ENCODE data around the gene INTS7.
"Not testable (repeated sequence)": the region's sequence is repeated elsewhere in the genome, so short reads cannot be mapped to it uniquely, and the experiment has no call there.

Gene INTS7

GRCh38 chr1:211947396-211948295 is 87.7 kb downstream of the INTS7 start:
- no peak overlapping the region for H3K4me3 Mint-ChIP-seq

GRCh38 chr1:211944733-211945500 is 90.4 kb downstream of the INTS7 start:
- Mint-ChIP-seq H3K4me3 (no peak overlapping the region), H3K27me3 (no peaks in the 10 kb centered on the region), H3K27ac (peak overlapping the region; percentile 42), H3K9me3 (no peaks in the 10 kb centered on the region), H3K36me3 (peaks cover 0 to 6% of the 10 kb centered on the region in 2 donors), H3K4me1 (peaks cover 3 to 19% of the 10 kb centered on the region in 2 donors)
- ATAC-seq (replicated peaks) (no peak), DNase-seq (no peak)

More at GRCh38 chr1:211947396-211948295, 87.7 kb downstream of the INTS7 start:
- Mint-ChIP-seq H3K27ac (no peak overlapping the region), H3K9me3 (no peaks in the 10 kb centered on the region), H3K27me3 (no peaks in the 10 kb centered on the region), H3K4me1 (peaks cover 5 to 12% of the 10 kb centered on the region in 2 donors), H3K36me3 (peaks cover 0 to 8% of the 10 kb centered on the region in 2 donors)
- ATAC-seq (replicated peaks) (no peak), DNase-seq (no peak)

GRCh38 chr1:211942583-211942982 is 92.8 kb downstream of the INTS7 start:
- H3K27ac Mint-ChIP-seq, result no peak overlapping the region
- ATAC-seq (replicated peaks), result no peak
- no peaks in the 10 kb centered on the region for H3K27me3 Mint-ChIP-seq
- H3K9me3 Mint-ChIP-seq, result no peaks in the 10 kb centered on the region
- no peak overlapping the region for H3K4me3 Mint-ChIP-seq
- no peak for DNase-seq
- peaks cover 0 to 6% of the 10 kb centered on the region in 2 donors for H3K36me3 Mint-ChIP-seq
- peaks cover 3 to 31% of the 10 kb centered on the region in 2 donors for H3K4me1 Mint-ChIP-seq

- Mint-ChIP-seq H3K27me3 (no peaks in the 10 kb centered on the region), H3K4me3 (no peak overlapping the region)
- ATAC-seq (replicated peaks), result peak; percentile 86 to 90
These were observed 95.4 kb downstream of the INTS7 start for GRCh38 chr1:211939876-211940468.

GRCh38 chr1:211938561-211938997 is 96.8 kb downstream of the INTS7 start:
- Mint-ChIP-seq H3K36me3 (peaks cover 0 to 4% of the 10 kb centered on the region in 2 donors), H3K9me3 (no peaks in the 10 kb centered on the region), H3K4me3 (peak overlapping the region in 1 of 2 donors; percentile 22), H3K27ac (no peak overlapping the region), H3K27me3 (no peaks in the 10 kb centered on the region), H3K4me1 (peaks cover 17 to 63% of the 10 kb centered on the region in 2 donors)
- ATAC-seq (replicated peaks) (no peak), DNase-seq (no peak)

More at GRCh38 chr1:211939876-211940468, 95.4 kb downstream of the INTS7 start:
- H3K27ac Mint-ChIP-seq, result peak overlapping the region; percentile 22
- peaks cover 0 to 6% of the 10 kb centered on the region in 2 donors for H3K36me3 Mint-ChIP-seq
- peak; percentile 78 for DNase-seq
- H3K4me1 Mint-ChIP-seq, result peaks cover 13 to 50% of the 10 kb centered on the region in 2 donors
- H3K9me3 Mint-ChIP-seq, result no peaks in the 10 kb centered on the region

- not testable (repeated sequence) for H3K27ac Mint-ChIP-seq; H3K27me3 Mint-ChIP-seq; H3K4me3 Mint-ChIP-seq; DNase-seq; ATAC-seq (replicated peaks); H3K36me3 Mint-ChIP-seq; H3K9me3 Mint-ChIP-seq
- H3K4me1 Mint-ChIP-seq, result peaks cover 27 to 67% of the 10 kb centered on the region in 2 donors
These were observed 97.9 kb downstream of the INTS7 start for GRCh38 chr1:211937422-211937821.

GRCh38 chr1:211935448-211935970 is 99.8 kb downstream of the INTS7 start:
- Mint-ChIP-seq H3K4me3 (peak overlapping the region; percentile 61 to 64), H3K27me3 (peaks cover 4 to 5% of the 10 kb centered on the region in 2 donors), H3K9me3 (no peaks in the 10 kb centered on the region), H3K27ac (peak overlapping the region; percentile 63), H3K36me3 (no peaks in the 10 kb centered on the region), H3K4me1 (peaks cover 29 to 70% of the 10 kb centered on the region in 2 donors)
- ATAC-seq (replicated peaks) (peak; percentile 90 to 91), DNase-seq (peak; percentile 85)

GRCh38 chr1:211933946-211934714 is 101.2 kb downstream of the INTS7 start:
- peaks cover 26 to 57% of the 10 kb centered on the region in 2 donors for H3K4me1 Mint-ChIP-seq
- H3K27ac Mint-ChIP-seq, result no peak overlapping the region
- H3K27me3 Mint-ChIP-seq, result peaks cover 4 to 5% of the 10 kb centered on the region in 2 donors
- no peaks in the 10 kb centered on the region for H3K36me3 Mint-ChIP-seq
- no peak for DNase-seq
- H3K4me3 Mint-ChIP-seq, result no peak overlapping the region
- H3K9me3 Mint-ChIP-seq, result no peaks in the 10 kb centered on the region
- ATAC-seq (replicated peaks), result no peak

- Mint-ChIP-seq H3K27me3 (peaks cover 4 to 5% of the 10 kb centered on the region in 2 donors), H3K4me1 (peaks cover 26 to 52% of the 10 kb centered on the region in 2 donors), H3K27ac (no peak overlapping the region), H3K36me3 (no peaks in the 10 kb centered on the region), H3K9me3 (no peaks in the 10 kb centered on the region), H3K4me3 (no peak overlapping the region)
- ATAC-seq (replicated peaks) (no peak), DNase-seq (no peak)
These were observed 102.5 kb downstream of the INTS7 start for GRCh38 chr1:211932933-211933254.

- peaks cover 4 to 5% of the 10 kb centered on the region in 2 donors for H3K27me3 Mint-ChIP-seq
- no peak for ATAC-seq (replicated peaks)
- no peaks in the 10 kb centered on the region for H3K36me3 Mint-ChIP-seq
- no peak overlapping the region for H3K27ac Mint-ChIP-seq
- H3K9me3 Mint-ChIP-seq, result no peaks in the 10 kb centered on the region
- no peak for DNase-seq
- H3K4me3 Mint-ChIP-seq, result no peak overlapping the region
- peaks cover 26 to 52% of the 10 kb centered on the region in 2 donors for H3K4me1 Mint-ChIP-seq
These were observed 103.0 kb downstream of the INTS7 start for GRCh38 chr1:211932231-211932932.

GRCh38 chr1:211929683-211930082 is 105.7 kb downstream of the INTS7 start:
- Mint-ChIP-seq H3K36me3 (no peaks in the 10 kb centered on the region), H3K4me1 (peaks cover 16 to 31% of the 10 kb centered on the region in 2 donors), H3K27ac (no peak overlapping the region), H3K9me3 (no peaks in the 10 kb centered on the region), H3K4me3 (no peak overlapping the region), H3K27me3 (peaks cover 4 to 5% of the 10 kb centered on the region in 2 donors)
- ATAC-seq (replicated peaks), result no peak
- DNase-seq, result no peak

GRCh38 chr1:211928993-211929637 is 106.2 kb downstream of the INTS7 start:
- H3K36me3 Mint-ChIP-seq, result no peaks in the 10 kb centered on the region
- no peaks in the 10 kb centered on the region for H3K9me3 Mint-ChIP-seq
- no peak overlapping the region for H3K4me3 Mint-ChIP-seq
- peaks cover 4 to 5% of the 10 kb centered on the region in 2 donors for H3K27me3 Mint-ChIP-seq
- DNase-seq (no peak), ATAC-seq (replicated peaks) (no peak)
- no peak overlapping the region for H3K27ac Mint-ChIP-seq
- H3K4me1 Mint-ChIP-seq, result peaks cover 16 to 25% of the 10 kb centered on the region in 2 donors

All from stimulated activated naive B cell treated with anti-CD40 and anti-IgM and Interleukin-4, amounts not matched to agents 10 μg/mL and 1 μg/mL and 100 μg/mL, for 72 hours (primary cell).